HG03064 (cell line): ENCODE measurements around the gene TRIP10.

Experiments
- ATAC-seq: cut with Tn5 transposase; IDR thresholded peaks from one replicate; pipeline ENCODE4 v1.9.1; 2021; ENCODE audit warnings: low read depth; ENCODE audit not compliant: unreplicated experiment

The TRIP10 gene

GRCh38 chr19:6711605-6712004, 27.9 kb upstream of the TRIP10 start:
- ATAC-seq, result no peak

GRCh38 chr19:6712231-6712630, 27.2 kb upstream of the TRIP10 start:
- no peak for ATAC-seq

- ATAC-seq, result no peak
Observed at GRCh38 chr19:6712692-6713670, 26.5 kb upstream of the TRIP10 start.

GRCh38 chr19:6713773-6714692, 25.4 kb upstream of the TRIP10 start:
- ATAC-seq, result no peak

- ATAC-seq, result no peak
Observed at GRCh38 chr19:6714749-6715555, 24.5 kb upstream of the TRIP10 start.

GRCh38 chr19:6716610-6716970, 22.9 kb upstream of the TRIP10 start:
- ATAC-seq, result no peak

GRCh38 chr19:6717036-6717435, 22.4 kb upstream of the TRIP10 start:
- ATAC-seq, result no peak

GRCh38 chr19:6717441-6717971, 22.0 kb upstream of the TRIP10 start:
- ATAC-seq, result no peak

GRCh38 chr19:6718111-6718740, 21.3 kb upstream of the TRIP10 start:
- no peak for ATAC-seq

- no peak for ATAC-seq
Observed at GRCh38 chr19:6718741-6719539, 20.5 kb upstream of the TRIP10 start.

- ATAC-seq, result no peak
Observed at GRCh38 chr19:6719540-6719861, 20.0 kb upstream of the TRIP10 start.

GRCh38 chr19:6719992-6720368, 19.5 kb upstream of the TRIP10 start:
- no peak for ATAC-seq

GRCh38 chr19:6720369-6721137, 18.9 kb upstream of the TRIP10 start, which contains the start of gene C3:
Gene C3 (minus strand): TSS chr19:6720650. CDS start chr19:6720589, 61 bp downstream.
- no peak for ATAC-seq

GRCh38 chr19:6721138-6721474, 18.4 kb upstream of the TRIP10 start:
- ATAC-seq, result no peak

GRCh38 chr19:6721773-6722172, 17.7 kb upstream of the TRIP10 start:
- ATAC-seq, result no peak

GRCh38 chr19:6723108-6723618, 16.3 kb upstream of the TRIP10 start:
- ATAC-seq, result no peak

GRCh38 chr19:6723738-6724137, 15.7 kb upstream of the TRIP10 start:
- ATAC-seq, result no peak
